NCI-H2196 (cell line): ENCODE data around the gene CSRP3.

ENCODE experiments used
- DNase-seq: peaks from one replicate; lab custom pipeline; 2025; ENCODE audit not compliant: unreplicated experiment; lab: John Stamatoyannopoulos, UW

CSRP3 gene

GRCh38 chr11:19201737-19202605 is at the start of gene CSRP3:
Gene CSRP3 (minus strand): TSS chr11:19201983. CDS start chr11:19192448, 9,535 bp downstream.
- no peak for DNase-seq

- no peak for DNase-seq
Measured at GRCh38 chr11:19251577-19251976, 49.8 kb upstream of the CSRP3 start.

GRCh38 chr11:19246816-19247215 is 45.0 kb upstream of the CSRP3 start:
- no peak for DNase-seq

- DNase-seq, result no peak
Measured at GRCh38 chr11:19245351-19245750, 43.6 kb upstream of the CSRP3 start.

GRCh38 chr11:19244621-19245020 is 42.8 kb upstream of the CSRP3 start:
- no peak for DNase-seq

- DNase-seq, result no peak
Measured at GRCh38 chr11:19244084-19244483, 42.3 kb upstream of the CSRP3 start.

- DNase-seq, result no peak
Measured at GRCh38 chr11:19243613-19244012, 41.8 kb upstream of the CSRP3 start.

GRCh38 chr11:19243143-19243542 is 41.4 kb upstream of the CSRP3 start:
- DNase-seq, result no peak

- DNase-seq, result no peak
Measured at GRCh38 chr11:19242179-19242932, 40.6 kb upstream of the CSRP3 start.

- peak; percentile 26 for DNase-seq
Measured at GRCh38 chr11:19241260-19242178, 39.7 kb upstream of the CSRP3 start.

GRCh38 chr11:19240420-19241259 is 38.9 kb upstream of the CSRP3 start, which contains the start of gene E2F8:
Gene E2F8 (minus strand): TSS chr11:19240945. CDS start chr11:19240121, 824 bp downstream.
- peak; percentile 99 for DNase-seq

GRCh38 chr11:19239039-19239438 is 37.3 kb upstream of the CSRP3 start:
- DNase-seq, result no peak

- DNase-seq, result peak; percentile 31
Measured at GRCh38 chr11:19237813-19238212, 36.0 kb upstream of the CSRP3 start.

GRCh38 chr11:19237381-19237780 is 35.6 kb upstream of the CSRP3 start:
- no peak for DNase-seq

- no peak for DNase-seq
Measured at GRCh38 chr11:19234231-19234817, 32.5 kb upstream of the CSRP3 start.

- DNase-seq, result no peak
Measured at GRCh38 chr11:19232910-19233503, 31.2 kb upstream of the CSRP3 start.

GRCh38 chr11:19229671-19230070 is 27.9 kb upstream of the CSRP3 start:
- no peak for DNase-seq

- DNase-seq, result no peak
Measured at GRCh38 chr11:19228968-19229367, 27.2 kb upstream of the CSRP3 start.
